ENCODE results near the gene LRRC1.

LRRC1 gene

GRCh38 chr6:53910834-53911233, 116.0 kb downstream of the LRRC1 start:
- DNase-seq (ENCODE audit: low read depth, low spot score), result no peak
- TF ChIP-seq CTCF (IDR thresholded peaks at IDR 0.05; ENCODE audit: low read depth, low read length), result no peak
- in situ Hi-C loops (cut with HindIII; ENCODE audit: low sequenced_read_pairs), result no loop called here
- no peak overlapping the region for H3K4me3 ChIP-seq (ENCODE audit: low read depth, low read length)

- no peak overlapping the region for H3K4me3 ChIP-seq (ENCODE audit: low read depth, low read length)
- DNase-seq (ENCODE audit: low read depth, low spot score), result no peak
- no peak for TF ChIP-seq CTCF (IDR thresholded peaks at IDR 0.05; ENCODE audit: low read depth, low read length)
- in situ Hi-C loops (cut with HindIII; ENCODE audit: low sequenced_read_pairs), result no loop called here
These were observed 117.9 kb downstream of the LRRC1 start for GRCh38 chr6:53912661-53913060.

GRCh38 chr6:53913286-53913685, 118.5 kb downstream of the LRRC1 start:
- H3K4me3 ChIP-seq (ENCODE audit: low read depth, low read length), result no peak overlapping the region
- no peak for TF ChIP-seq CTCF (IDR thresholded peaks at IDR 0.05; ENCODE audit: low read depth, low read length)
- in situ Hi-C loops (cut with HindIII; ENCODE audit: low sequenced_read_pairs), result no loop called here
- DNase-seq (ENCODE audit: low read depth, low spot score), result no peak

- TF ChIP-seq CTCF (IDR thresholded peaks at IDR 0.05; ENCODE audit: low read depth, low read length), result no peak
These were observed 120.4 kb downstream of the LRRC1 start for GRCh38 chr6:53915026-53915691.

GRCh38 chr6:53916804-53917463, 122.1 kb downstream of the LRRC1 start:
- DNase-seq (ENCODE audit: low read depth, low spot score), result no peak
- in situ Hi-C loops (cut with HindIII; ENCODE audit: low sequenced_read_pairs), result no loop called here
- TF ChIP-seq CTCF (IDR thresholded peaks at IDR 0.05; ENCODE audit: low read depth, low read length), result no peak
- H3K4me3 ChIP-seq (ENCODE audit: low read depth, low read length), result no peak overlapping the region

More at GRCh38 chr6:53915026-53915691, 120.4 kb downstream of the LRRC1 start:
- no peak for DNase-seq (ENCODE audit: low read depth, low spot score)
- no peak overlapping the region for H3K4me3 ChIP-seq (ENCODE audit: low read depth, low read length)
- in situ Hi-C loops (cut with HindIII; ENCODE audit: low sequenced_read_pairs), result no loop called here

GRCh38 chr6:53917464-53917842, 122.6 kb downstream of the LRRC1 start:
- DNase-seq (ENCODE audit: low read depth, low spot score), result no peak
- in situ Hi-C loops (cut with HindIII; ENCODE audit: low sequenced_read_pairs), result no loop called here
- TF ChIP-seq CTCF (IDR thresholded peaks at IDR 0.05; ENCODE audit: low read depth, low read length), result no peak
- no peak overlapping the region for H3K4me3 ChIP-seq (ENCODE audit: low read depth, low read length)

Data from astrocyte of the spinal cord (primary cell).